ENCODE results near the gene RAPH1.
"Not testable (repeated sequence)": the region's sequence is repeated elsewhere in the genome, so short reads cannot be mapped to it uniquely, and the experiment has no call there.

Gene RAPH1

GRCh38 chr2:203400805-203401585 lies 134.1 kb downstream of the RAPH1 start:
- in situ Hi-C loops (cut with MboI; ENCODE audit: low pct_unique_long_range_greater_than_20kb, low sequenced_read_pairs): no loop called here
- no peak for DNase-seq

DNA sequence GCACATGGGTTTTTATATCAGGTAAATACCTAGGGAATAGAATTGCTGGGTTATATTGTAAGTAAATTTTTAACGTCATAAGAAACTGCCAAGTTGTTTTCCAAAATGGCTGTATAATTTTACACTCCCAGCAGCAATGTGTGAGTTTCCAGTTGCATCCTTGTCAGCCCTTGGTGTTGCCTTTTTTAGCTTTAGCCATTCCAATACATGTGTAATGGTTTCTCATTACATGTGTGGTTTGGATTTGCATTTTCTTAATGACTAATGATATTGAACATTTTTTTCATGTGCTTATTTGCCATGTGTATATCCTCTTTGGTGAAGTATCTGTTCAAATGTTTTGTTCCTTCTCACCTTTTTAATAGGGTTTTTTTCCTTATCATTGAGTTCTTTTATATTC lies 136.1 kb downstream of the RAPH1 start:
- in situ Hi-C loops (cut with MboI; ENCODE audit: low pct_unique_long_range_greater_than_20kb, low sequenced_read_pairs): no loop called here
- no peak for DNase-seq

GRCh38 chr2:203396667-203397066 lies 138.4 kb downstream of the RAPH1 start:
- in situ Hi-C loops (cut with MboI; ENCODE audit: low pct_unique_long_range_greater_than_20kb, low sequenced_read_pairs): no loop called here
- peak; percentile 47 for DNase-seq

GRCh38 chr2:203395858-203396257 lies 139.2 kb downstream of the RAPH1 start:
- DNase-seq: no peak
- in situ Hi-C loops (cut with MboI; ENCODE audit: low pct_unique_long_range_greater_than_20kb, low sequenced_read_pairs): no loop called here

DNA sequence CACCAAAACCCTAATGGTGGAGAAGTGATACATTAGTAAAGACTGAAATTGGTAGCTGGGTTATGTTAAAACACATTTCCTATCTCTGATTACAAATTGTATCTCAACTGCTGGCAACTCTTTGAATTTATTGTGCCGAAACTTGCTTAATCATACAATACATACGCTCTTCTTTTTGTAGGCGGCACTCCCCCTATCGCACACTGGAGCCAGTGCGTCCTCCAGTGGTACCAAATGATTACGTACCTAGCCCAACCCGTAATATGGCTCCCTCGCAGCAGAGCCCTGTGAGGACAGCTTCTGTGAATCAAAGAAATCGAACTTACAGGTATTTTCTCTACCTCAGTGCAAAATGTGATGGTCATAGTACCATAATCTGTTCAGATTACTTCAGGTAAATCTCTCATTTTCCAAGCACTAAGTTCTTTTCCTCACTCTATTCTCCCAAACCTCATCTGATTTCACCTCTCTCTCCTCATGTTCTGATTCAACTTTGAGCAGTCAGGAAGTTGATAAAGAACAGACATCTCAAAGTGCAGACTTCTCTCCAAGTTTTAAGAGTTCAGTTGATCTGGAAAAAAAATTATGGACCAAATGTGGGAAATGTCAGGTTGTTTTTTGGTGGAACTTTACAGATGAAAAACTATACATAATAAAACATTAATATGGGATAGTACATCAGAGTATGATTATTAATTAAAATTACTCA lies 140.4 kb downstream of the RAPH1 start:
- in situ Hi-C loops (cut with MboI; ENCODE audit: low pct_unique_long_range_greater_than_20kb, low sequenced_read_pairs): no loop called here
- DNase-seq: no peak

DNA sequence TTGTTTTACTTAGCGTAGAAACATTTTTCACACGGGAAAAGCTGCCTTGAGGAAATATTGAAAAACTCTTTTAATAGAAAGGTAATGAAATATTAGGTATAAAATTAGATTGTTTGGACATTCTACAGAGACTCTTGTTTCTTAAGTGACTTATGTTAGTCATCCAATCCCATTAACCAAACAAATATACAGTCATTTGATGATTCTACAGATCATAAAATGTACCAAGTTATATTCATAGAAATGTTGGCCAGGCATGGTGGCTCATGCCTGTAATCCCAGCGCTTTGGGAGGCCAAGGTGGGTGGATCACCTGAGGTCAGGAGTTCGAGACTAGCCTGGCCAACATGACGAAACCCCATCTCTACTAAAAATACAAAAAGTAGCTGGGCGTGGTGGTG lies 146.9 kb downstream of the RAPH1 start:
- in situ Hi-C loops (cut with MboI; ENCODE audit: low pct_unique_long_range_greater_than_20kb, low sequenced_read_pairs); DNase-seq: not testable (repeated sequence)

DNA sequence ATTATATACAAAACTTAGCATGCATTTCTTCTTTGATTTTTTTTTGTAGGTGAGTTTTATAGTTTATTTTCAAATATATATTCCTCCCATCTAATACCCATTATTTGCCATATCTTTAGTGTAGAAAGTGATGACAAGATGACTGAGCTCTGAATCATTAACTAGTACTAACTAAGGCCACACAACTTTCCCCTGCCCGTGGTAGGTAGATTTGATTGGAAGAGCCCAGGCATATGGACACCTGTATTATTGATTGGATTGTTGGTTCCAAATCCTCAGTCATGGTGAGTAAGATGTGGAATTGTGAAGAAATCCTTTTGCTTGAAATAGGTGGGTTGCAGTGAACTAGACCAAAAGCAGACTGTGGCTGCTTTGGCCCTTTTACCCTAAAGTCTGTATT lies 152.1 kb downstream of the RAPH1 start:
- DNase-seq: no peak
- in situ Hi-C loops (cut with MboI; ENCODE audit: low pct_unique_long_range_greater_than_20kb, low sequenced_read_pairs): no loop called here

DNA sequence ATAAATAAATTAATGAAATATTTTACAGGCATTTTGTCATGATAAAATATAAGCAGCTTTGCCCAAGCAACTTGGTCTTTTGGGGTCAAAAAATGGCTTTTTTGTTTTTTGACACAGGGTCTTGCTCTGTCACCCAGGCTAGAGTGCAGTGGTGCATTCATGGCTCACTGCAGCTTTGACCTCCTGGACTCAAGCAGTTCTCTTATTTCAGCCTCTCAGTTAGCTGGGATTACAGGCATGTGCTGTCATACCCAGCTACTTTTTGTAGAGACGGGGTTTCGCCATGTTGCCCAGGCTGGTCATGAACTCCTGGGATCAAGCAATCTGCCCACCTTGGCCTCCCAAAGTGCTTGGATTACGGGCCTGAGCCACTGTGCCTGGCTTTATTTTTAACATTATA lies 155.9 kb downstream of the RAPH1 start:
- in situ Hi-C loops (cut with MboI; ENCODE audit: low pct_unique_long_range_greater_than_20kb, low sequenced_read_pairs): no loop called here
- DNase-seq: no peak

- in situ Hi-C loops (cut with MboI; ENCODE audit: low pct_unique_long_range_greater_than_20kb, low sequenced_read_pairs): no loop called here
- DNase-seq: no peak
Observed at GRCh38 chr2:203376173-203376572, 158.9 kb downstream of the RAPH1 start.

- in situ Hi-C loops (cut with MboI; ENCODE audit: low pct_unique_long_range_greater_than_20kb, low sequenced_read_pairs): not testable (repeated sequence)
Observed at GRCh38 chr2:203372706-203373105, 162.4 kb downstream of the RAPH1 start.

DNA sequence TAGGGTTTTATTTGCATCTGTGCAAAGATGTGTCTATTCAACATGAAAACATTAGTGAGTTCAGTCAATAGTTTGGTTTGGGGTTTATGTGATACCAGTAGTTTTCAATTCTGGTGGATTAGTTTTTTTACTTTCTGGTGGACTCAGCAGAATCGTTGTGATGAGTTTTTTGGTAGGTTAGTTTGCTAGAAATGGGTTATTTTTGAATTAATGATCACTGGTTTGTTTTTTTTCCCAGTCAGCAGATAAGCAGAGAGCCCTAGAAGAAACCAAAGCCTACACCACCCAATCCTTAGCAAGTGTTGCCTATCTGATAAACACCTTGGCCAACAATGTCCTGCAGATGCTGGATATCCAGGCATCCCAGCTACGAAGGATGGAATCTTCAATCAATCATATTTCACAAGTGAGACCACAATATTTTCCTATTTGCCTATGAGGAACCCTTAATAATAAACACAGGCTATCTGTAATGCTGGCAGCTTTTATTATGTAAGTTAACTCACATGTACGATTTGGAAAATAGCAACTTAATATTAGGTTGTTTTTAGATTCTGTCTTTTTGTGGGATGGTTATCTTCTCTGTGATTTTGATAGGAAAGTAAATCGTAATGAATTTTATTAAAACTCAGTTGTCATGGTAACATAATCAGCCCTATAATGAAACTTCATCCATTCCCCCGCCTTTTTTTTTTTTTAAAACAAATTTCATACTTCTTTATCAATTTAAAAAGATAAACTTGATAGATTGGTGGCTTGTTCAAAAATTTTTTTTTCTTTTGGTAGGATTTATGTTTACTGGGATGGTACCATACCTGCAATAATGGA lies 168.2 kb downstream of the RAPH1 start:
- in situ Hi-C loops (cut with MboI; ENCODE audit: low pct_unique_long_range_greater_than_20kb, low sequenced_read_pairs): no loop called here
- DNase-seq: no peak

More at GRCh38 chr2:203372706-203373105, 162.4 kb downstream of the RAPH1 start:
- not testable (repeated sequence) for DNase-seq

DNA sequence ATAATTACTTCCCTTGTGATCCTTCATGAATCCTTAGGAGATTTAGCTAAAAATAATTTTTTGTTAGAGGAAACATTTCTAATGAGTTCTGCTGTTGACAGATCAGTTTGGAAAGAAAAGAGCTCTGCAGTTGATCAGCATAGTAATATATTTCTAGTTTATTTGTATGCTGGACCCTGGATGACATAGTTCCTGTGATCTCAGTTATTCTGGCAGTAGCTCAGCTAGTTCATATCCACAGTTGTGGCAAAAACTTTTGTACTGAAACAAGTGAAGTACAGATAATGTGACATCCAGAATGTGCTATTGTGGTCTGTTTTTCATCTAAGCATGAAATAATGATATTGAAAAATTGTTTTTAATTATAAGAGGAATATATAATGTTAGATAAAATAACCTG lies 173.2 kb downstream of the RAPH1 start:
- in situ Hi-C loops (cut with MboI; ENCODE audit: low pct_unique_long_range_greater_than_20kb, low sequenced_read_pairs): no loop called here
- no peak for DNase-seq

DNA sequence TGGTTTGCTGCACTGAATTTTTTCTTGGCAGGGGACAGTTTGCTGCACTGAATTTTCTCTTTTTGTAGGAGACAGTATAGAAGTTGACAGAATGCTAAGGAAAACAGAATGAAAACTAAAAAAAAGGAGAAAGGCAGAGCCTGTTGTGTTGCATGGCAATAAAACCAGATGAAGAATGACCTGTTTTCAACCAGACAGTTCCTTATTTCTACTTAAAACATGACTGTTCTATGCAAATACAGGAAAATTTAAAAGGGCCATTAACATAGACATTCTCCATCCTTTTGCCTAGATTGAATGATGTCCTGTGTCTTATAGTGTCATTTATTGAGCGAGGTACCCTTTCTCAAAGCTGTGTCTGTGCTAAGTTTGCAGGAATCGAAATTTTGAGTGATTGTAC lies 173.6 kb downstream of the RAPH1 start:
- in situ Hi-C loops (cut with MboI; ENCODE audit: low pct_unique_long_range_greater_than_20kb, low sequenced_read_pairs): no loop called here
- DNase-seq: no peak

DNA sequence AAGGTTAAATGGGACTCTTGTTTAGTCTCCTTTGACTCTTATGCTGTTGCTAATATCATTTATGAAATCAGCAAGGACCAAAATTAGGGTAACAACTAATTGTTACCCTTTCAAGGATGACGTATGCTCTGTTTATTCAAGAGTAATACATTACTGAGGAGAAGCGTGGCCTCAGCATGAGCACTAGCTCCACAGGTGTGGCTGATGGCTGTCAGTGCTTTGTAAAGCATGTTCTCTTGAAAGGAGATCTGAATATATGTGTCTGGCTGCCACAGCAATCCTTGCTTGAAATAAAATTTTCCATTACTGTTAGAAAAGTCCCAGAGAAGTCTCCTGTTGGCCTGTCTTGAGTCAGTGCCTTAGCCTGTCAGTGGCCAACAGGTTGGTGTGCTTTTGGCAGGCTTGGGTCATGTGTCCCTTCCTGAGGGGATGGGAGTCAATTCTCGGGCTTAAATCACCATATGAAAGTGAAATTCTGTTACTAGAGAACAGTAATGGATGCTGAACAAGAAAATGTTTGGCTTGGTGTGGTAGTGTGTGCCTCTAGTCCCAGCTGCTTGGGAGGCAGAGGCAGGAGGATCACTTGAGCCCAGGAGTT lies 174.2 kb downstream of the RAPH1 start:
- in situ Hi-C loops (cut with MboI; ENCODE audit: low pct_unique_long_range_greater_than_20kb, low sequenced_read_pairs): no loop called here
- no peak for DNase-seq

DNA sequence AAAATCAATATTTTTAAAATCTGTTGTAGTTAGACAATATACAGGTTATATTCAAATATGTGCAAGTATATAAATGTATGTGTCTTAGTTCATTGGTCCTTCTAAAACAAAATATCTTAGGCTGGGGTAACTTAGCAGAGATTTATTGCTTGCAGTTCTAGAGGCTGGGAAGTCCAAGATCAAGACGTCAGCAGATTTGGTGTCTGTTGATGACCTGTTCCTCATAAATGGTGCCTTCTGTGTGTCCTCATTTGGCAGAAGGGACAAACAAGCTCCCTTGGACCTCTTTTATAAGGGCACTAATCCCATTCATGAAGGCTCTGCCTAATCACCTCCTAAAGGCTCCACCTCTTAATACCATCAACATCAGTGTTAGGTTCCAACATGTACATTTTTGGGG lies 175.7 kb downstream of the RAPH1 start:
- no peak for DNase-seq
- in situ Hi-C loops (cut with MboI; ENCODE audit: low pct_unique_long_range_greater_than_20kb, low sequenced_read_pairs): no loop called here

DNA sequence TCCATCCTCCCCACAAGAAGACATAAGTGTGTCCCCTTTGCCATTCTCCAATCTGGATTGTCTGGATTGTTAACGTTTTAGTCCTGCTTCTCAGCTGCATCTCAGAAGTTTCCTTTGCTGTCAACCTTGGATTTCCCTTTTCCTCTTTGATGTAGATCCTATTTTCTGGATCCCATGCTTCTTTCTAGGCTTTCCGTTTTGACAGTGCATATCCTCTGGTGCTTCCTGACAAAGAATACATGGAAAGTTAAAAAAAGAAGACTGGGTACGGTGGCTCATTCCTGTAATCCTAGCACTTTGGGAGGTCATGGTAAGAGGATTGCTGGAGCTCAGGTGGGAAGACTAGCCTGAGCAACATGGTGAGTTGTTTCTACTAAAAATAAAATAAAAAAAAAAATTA lies 180.1 kb downstream of the RAPH1 start:
- in situ Hi-C loops (cut with MboI; ENCODE audit: low pct_unique_long_range_greater_than_20kb, low sequenced_read_pairs): no loop called here
- DNase-seq: no peak

GRCh38 chr2:203352604-203353255 lies 182.4 kb downstream of the RAPH1 start:
- in situ Hi-C loops (cut with MboI; ENCODE audit: low pct_unique_long_range_greater_than_20kb, low sequenced_read_pairs): no loop called here
- no peak for DNase-seq

GRCh38 chr2:203347375-203347774 lies 187.7 kb downstream of the RAPH1 start:
- in situ Hi-C loops (cut with MboI; ENCODE audit: low pct_unique_long_range_greater_than_20kb, low sequenced_read_pairs): no loop called here

GRCh38 chr2:203346612-203347011 lies 188.5 kb downstream of the RAPH1 start:
- DNase-seq: no peak
- in situ Hi-C loops (cut with MboI; ENCODE audit: low pct_unique_long_range_greater_than_20kb, low sequenced_read_pairs): no loop called here

More at GRCh38 chr2:203347375-203347774, 187.7 kb downstream of the RAPH1 start:
- no peak for DNase-seq

Measured in KBM-7 (cell line).